ENCODE measurements around the gene GRID2. TPM values are rescaled to one million over a fixed set of nuclear protein-coding genes. Genes with fewer than 3 reads are reported as not detected.

GRID2 gene
- total RNA-seq, 1 donor from 2014 or later, result 0.17 TPM

- Mint-ChIP-seq H3K4me1 (peaks cover under 1% of the 10 kb centered on the region), H3K27me3 (ENCODE audit: insufficient read depth, low read depth) (no peaks in the 10 kb centered on the region), H3K4me3 (no peak overlapping the region), H3K27ac (no peak overlapping the region), H3K9me3 (no peaks in the 10 kb centered on the region), H3K36me3 (no peaks in the 10 kb centered on the region)
- no peaks in the 10 kb centered on the region for H3K79me2 ChIP-seq (ENCODE audit: low read depth)
- no peak overlapping the region for H3K9ac ChIP-seq
- no peaks in the 10 kb centered on the region for H4K20me1 ChIP-seq (ENCODE audit: low read depth)
- H3K36me3 ChIP-seq, result no peaks in the 10 kb centered on the region
- no peak overlapping the region for H2AFZ ChIP-seq (replicated peaks)
- no peaks in the 10 kb centered on the region for H3K4me1 ChIP-seq
- H3K27me3 ChIP-seq, result no peaks in the 10 kb centered on the region
- DNase-seq (ENCODE audit: low spot score), result no peak
- no peaks in the 10 kb centered on the region for H3F3A ChIP-seq (ENCODE audit: low read depth)
- no peak for TF ChIP-seq EZH2phosphoT487 (IDR thresholded peaks at IDR 0.05)
- no peak for TF ChIP-seq EZH2 (IDR thresholded peaks at IDR 0.05)
- TF ChIP-seq CTCF (IDR thresholded peaks at IDR 0.05), result no peak
- no peak overlapping the region for H3K4me3 ChIP-seq
- H3K9me3 ChIP-seq (ENCODE audit: low read depth), result no peaks in the 10 kb centered on the region
- H3K27ac ChIP-seq, result no peak overlapping the region
- no peak overlapping the region for H3K4me2 ChIP-seq
These were observed 1211.4 kb downstream of the GRID2 start for GRCh38 chr4:93515208-93515607.

GRCh38 chr4:93529692-93530372, 1226.1 kb downstream of the GRID2 start:
- Mint-ChIP-seq H3K4me1 (peaks cover 3% of the 10 kb centered on the region), H3K36me3 (no peaks in the 10 kb centered on the region), H3K27ac (no peak overlapping the region), H3K4me3 (no peak overlapping the region), H3K27me3 (ENCODE audit: insufficient read depth, low read depth) (no peaks in the 10 kb centered on the region), H3K9me3 (no peaks in the 10 kb centered on the region)
- no peak overlapping the region for H3K27ac ChIP-seq
- no peaks in the 10 kb centered on the region for H3K79me2 ChIP-seq (ENCODE audit: low read depth)
- no peaks in the 10 kb centered on the region for H3F3A ChIP-seq (ENCODE audit: low read depth)
- H3K36me3 ChIP-seq, result no peaks in the 10 kb centered on the region
- H4K20me1 ChIP-seq (ENCODE audit: low read depth), result no peaks in the 10 kb centered on the region
- H3K9me3 ChIP-seq (ENCODE audit: low read depth), result no peaks in the 10 kb centered on the region
- TF ChIP-seq CTCF (IDR thresholded peaks at IDR 0.05), result no peak
- TF ChIP-seq EZH2phosphoT487 (IDR thresholded peaks at IDR 0.05), result no peak
- no peak for TF ChIP-seq EZH2 (IDR thresholded peaks at IDR 0.05)
- no peak overlapping the region for H3K4me2 ChIP-seq
- no peaks in the 10 kb centered on the region for H3K27me3 ChIP-seq
- no peaks in the 10 kb centered on the region for H3K4me1 ChIP-seq
- DNase-seq (ENCODE audit: low spot score), result no peak
- no peak overlapping the region for H2AFZ ChIP-seq (replicated peaks)
- no peak overlapping the region for H3K9ac ChIP-seq
- no peak overlapping the region for H3K4me3 ChIP-seq

- H3K4me3 ChIP-seq, result no peak overlapping the region
- H3K9ac ChIP-seq, result no peak overlapping the region
- H3F3A ChIP-seq (ENCODE audit: low read depth), result no peaks in the 10 kb centered on the region
- H3K9me3 ChIP-seq (ENCODE audit: low read depth), result no peaks in the 10 kb centered on the region
- H3K4me2 ChIP-seq, result no peak overlapping the region
- H3K36me3 ChIP-seq, result no peaks in the 10 kb centered on the region
- H3K27me3 Mint-ChIP-seq (ENCODE audit: insufficient read depth, low read depth), result no peaks in the 10 kb centered on the region
- H3K4me1 ChIP-seq, result no peaks in the 10 kb centered on the region
- no peaks in the 10 kb centered on the region for H3K79me2 ChIP-seq (ENCODE audit: low read depth)
- H3K27ac ChIP-seq, result no peak overlapping the region
- TF ChIP-seq CTCF (IDR thresholded peaks at IDR 0.05), result no peak
- TF ChIP-seq EZH2phosphoT487 (IDR thresholded peaks at IDR 0.05), result no peak
- TF ChIP-seq EZH2 (IDR thresholded peaks at IDR 0.05), result no peak
- DNase-seq (ENCODE audit: low spot score), result no peak
- no peaks in the 10 kb centered on the region for H3K27me3 ChIP-seq
- no peaks in the 10 kb centered on the region for H4K20me1 ChIP-seq (ENCODE audit: low read depth)
- H3K27ac Mint-ChIP-seq, result no peak overlapping the region
- H3K4me1 Mint-ChIP-seq, result no peaks in the 10 kb centered on the region
- H2AFZ ChIP-seq (replicated peaks), result no peak overlapping the region
- no peaks in the 10 kb centered on the region for H3K36me3 Mint-ChIP-seq
- H3K9me3 Mint-ChIP-seq, result no peaks in the 10 kb centered on the region
- no peak overlapping the region for H3K4me3 Mint-ChIP-seq
These were observed 1228.5 kb downstream of the GRID2 start for GRCh38 chr4:93532234-93532633.
